GM19328 (cell line): Measurements from ENCODE around the gene GLCE.
"Not testable (repeated sequence)": the region's sequence is repeated elsewhere in the genome, so short reads cannot be mapped to it uniquely, and the experiment has no call there.

Experiments used
- ATAC-seq: cut with Tn5 transposase; IDR thresholded peaks from one replicate; pipeline ENCODE4 v1.9.1; 2021; ENCODE audit warnings: mild to moderate bottlenecking, moderate library complexity; ENCODE audit not compliant: unreplicated experiment

The GLCE gene

GRCh38 chr15:69134791-69135190 lies 25.6 kb upstream of the GLCE start:
- no peak for ATAC-seq

GRCh38 chr15:69135499-69135898 lies 24.9 kb upstream of the GLCE start:
- no peak for ATAC-seq

- ATAC-seq: no peak
Observed at GRCh38 chr15:69138963-69139362, 21.5 kb upstream of the GLCE start.

- no peak for ATAC-seq
Observed at GRCh38 chr15:69140306-69140705, 20.1 kb upstream of the GLCE start.

- ATAC-seq: no peak
Observed at GRCh38 chr15:69141286-69141701, 19.1 kb upstream of the GLCE start.

- no peak for ATAC-seq
Observed at GRCh38 chr15:69141833-69142232, 18.6 kb upstream of the GLCE start.

GRCh38 chr15:69143756-69144436 lies 16.5 kb upstream of the GLCE start:
- ATAC-seq: no peak

GRCh38 chr15:69144530-69144929 lies 15.9 kb upstream of the GLCE start:
- ATAC-seq: no peak

GRCh38 chr15:69145149-69145693 lies 15.2 kb upstream of the GLCE start:
- ATAC-seq: no peak

GRCh38 chr15:69145694-69146492 lies 14.5 kb upstream of the GLCE start:
- ATAC-seq: no peak

GRCh38 chr15:69146724-69147435 lies 13.6 kb upstream of the GLCE start:
- no peak for ATAC-seq

GRCh38 chr15:69148465-69148864 lies 12.0 kb upstream of the GLCE start:
- no peak for ATAC-seq

GRCh38 chr15:69149163-69149562 lies 11.3 kb upstream of the GLCE start:
- no peak for ATAC-seq

- ATAC-seq: no peak
Observed at GRCh38 chr15:69149803-69150202, 10.6 kb upstream of the GLCE start.

GRCh38 chr15:69150336-69150735 lies 10.1 kb upstream of the GLCE start:
- no peak for ATAC-seq

GRCh38 chr15:69150841-69151240 lies 9.6 kb upstream of the GLCE start:
- ATAC-seq: no peak

GRCh38 chr15:69153046-69153445 lies 7.4 kb upstream of the GLCE start:
- ATAC-seq: no peak

- ATAC-seq: not testable (repeated sequence)
Observed at GRCh38 chr15:69153587-69153986, 6.8 kb upstream of the GLCE start.

GRCh38 chr15:69154078-69154477 lies 6.4 kb upstream of the GLCE start:
- no peak for ATAC-seq

- no peak for ATAC-seq
Observed at GRCh38 chr15:69154684-69155083, 5.8 kb upstream of the GLCE start.

- ATAC-seq: no peak
Observed at GRCh38 chr15:69156736-69157381, 3.6 kb upstream of the GLCE start.
